ENCODE data around the gene FNDC3B. TPM values are rescaled to one million over a fixed set of nuclear protein-coding genes. Genes with fewer than 3 reads are reported as not detected.

FNDC3B gene
- total and polyA plus RNA-seq, 4 donors, result 23.3 to 74.2 (median 32.9) TPM

DNA sequence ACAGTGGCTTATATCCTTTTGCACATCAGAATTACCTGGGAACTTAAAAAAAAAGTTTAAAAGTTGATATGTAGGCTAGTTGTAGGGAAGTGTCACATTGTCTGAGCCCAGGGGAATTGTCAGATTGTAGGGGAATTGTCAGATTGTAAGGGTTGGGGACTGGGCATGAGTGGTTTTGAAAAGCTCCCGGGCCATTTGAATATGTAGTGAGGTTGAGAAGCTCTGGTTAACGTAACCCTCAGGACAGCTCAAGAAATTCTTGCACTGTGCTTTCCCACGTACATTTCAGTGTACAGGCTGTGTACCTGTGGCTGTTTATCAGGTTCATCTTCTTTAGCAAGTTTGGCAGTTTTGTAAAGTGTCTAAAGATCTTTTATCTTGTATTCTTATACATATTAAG is 107.0 kb downstream of the FNDC3B start (continued):
- TF ChIP-seq, protein P1, sequence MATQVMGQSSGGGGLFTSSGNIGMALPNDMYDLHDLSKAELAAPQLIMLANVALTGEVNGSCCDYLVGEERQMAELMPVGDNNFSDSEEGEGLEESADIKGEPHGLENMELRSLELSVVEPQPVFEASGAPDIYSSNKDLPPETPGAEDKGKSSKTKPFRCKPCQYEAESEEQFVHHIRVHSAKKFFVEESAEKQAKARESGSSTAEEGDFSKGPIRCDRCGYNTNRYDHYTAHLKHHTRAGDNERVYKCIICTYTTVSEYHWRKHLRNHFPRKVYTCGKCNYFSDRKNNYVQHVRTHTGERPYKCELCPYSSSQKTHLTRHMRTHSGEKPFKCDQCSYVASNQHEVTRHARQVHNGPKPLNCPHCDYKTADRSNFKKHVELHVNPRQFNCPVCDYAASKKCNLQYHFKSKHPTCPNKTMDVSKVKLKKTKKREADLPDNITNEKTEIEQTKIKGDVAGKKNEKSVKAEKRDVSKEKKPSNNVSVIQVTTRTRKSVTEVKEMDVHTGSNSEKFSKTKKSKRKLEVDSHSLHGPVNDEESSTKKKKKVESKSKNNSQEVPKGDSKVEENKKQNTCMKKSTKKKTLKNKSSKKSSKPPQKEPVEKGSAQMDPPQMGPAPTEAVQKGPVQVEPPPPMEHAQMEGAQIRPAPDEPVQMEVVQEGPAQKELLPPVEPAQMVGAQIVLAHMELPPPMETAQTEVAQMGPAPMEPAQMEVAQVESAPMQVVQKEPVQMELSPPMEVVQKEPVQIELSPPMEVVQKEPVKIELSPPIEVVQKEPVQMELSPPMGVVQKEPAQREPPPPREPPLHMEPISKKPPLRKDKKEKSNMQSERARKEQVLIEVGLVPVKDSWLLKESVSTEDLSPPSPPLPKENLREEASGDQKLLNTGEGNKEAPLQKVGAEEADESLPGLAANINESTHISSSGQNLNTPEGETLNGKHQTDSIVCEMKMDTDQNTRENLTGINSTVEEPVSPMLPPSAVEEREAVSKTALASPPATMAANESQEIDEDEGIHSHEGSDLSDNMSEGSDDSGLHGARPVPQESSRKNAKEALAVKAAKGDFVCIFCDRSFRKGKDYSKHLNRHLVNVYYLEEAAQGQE (IDR thresholded peaks at IDR 0.05), result no peak
- TF ChIP-seq, protein P2, sequence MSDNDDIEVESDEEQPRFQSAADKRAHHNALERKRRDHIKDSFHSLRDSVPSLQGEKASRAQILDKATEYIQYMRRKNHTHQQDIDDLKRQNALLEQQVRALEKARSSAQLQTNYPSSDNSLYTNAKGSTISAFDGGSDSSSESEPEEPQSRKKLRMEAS (IDR thresholded peaks at IDR 0.05), result no peak
- no peak for TF ChIP-seq EGR1 (IDR thresholded peaks at IDR 0.05; ENCODE audit: low read depth in 2 of 2)
- TF ChIP-seq RAD21 (IDR thresholded peaks at IDR 0.05), result no peak
- no peak for TF ChIP-seq NR2F2 (IDR thresholded peaks at IDR 0.05)
- no peak for TF ChIP-seq TAF1 (conservative IDR thresholded peaks at IDR 0.05)

DNA sequence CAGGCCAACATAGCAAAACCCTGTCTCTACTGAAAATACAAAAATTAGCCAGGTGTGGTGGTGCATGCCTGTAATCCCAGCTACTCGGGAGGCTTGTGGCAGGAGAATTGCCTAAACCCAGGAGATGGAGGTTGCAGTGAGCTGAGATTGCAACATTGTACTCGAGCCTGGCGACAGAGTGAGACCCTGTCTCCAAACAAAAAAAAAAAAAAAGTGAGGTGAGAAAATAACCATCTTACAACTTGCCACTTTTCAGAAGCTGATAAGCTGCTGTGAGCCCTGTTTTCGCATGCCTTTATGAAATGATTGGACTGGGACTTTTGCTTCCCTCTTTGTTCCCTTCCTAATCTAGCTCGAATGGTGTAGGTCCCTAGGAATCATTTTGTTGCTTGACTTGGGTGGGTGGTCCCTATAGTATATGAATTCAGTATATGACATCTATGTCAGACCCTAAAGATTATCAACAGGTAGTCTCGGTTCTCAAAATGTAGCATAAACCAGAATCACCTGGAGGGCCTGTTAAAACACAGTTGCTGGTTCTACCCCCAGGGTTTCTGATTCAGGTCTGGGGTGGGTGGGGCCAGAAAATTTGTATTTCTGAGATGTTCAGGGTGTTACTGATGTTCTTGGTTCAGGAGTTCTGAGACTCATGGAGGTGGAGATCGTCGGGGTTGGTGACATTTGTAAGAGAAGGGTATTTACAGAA is 107.9 kb downstream of the FNDC3B start:
- WGBS, result 86% methylated on average over 8 of the region's 8 CpGs
- H3K4me1 ChIP-seq (ENCODE audit: control insufficient read depth in 4 of 4, insufficient read depth in 4 of 4, low read length in 3 of 4), result peaks cover 2 to 13% (median 5%) of the 10 kb centered on the region in 4 donors
- no peak for TF ChIP-seq JUND (IDR thresholded peaks at IDR 0.05)
- TF ChIP-seq RAD21 (IDR thresholded peaks at IDR 0.05), result no peak
- TF ChIP-seq HNF4A (conservative IDR thresholded peaks at IDR 0.05), result no peak
- TF ChIP-seq, protein P3, sequence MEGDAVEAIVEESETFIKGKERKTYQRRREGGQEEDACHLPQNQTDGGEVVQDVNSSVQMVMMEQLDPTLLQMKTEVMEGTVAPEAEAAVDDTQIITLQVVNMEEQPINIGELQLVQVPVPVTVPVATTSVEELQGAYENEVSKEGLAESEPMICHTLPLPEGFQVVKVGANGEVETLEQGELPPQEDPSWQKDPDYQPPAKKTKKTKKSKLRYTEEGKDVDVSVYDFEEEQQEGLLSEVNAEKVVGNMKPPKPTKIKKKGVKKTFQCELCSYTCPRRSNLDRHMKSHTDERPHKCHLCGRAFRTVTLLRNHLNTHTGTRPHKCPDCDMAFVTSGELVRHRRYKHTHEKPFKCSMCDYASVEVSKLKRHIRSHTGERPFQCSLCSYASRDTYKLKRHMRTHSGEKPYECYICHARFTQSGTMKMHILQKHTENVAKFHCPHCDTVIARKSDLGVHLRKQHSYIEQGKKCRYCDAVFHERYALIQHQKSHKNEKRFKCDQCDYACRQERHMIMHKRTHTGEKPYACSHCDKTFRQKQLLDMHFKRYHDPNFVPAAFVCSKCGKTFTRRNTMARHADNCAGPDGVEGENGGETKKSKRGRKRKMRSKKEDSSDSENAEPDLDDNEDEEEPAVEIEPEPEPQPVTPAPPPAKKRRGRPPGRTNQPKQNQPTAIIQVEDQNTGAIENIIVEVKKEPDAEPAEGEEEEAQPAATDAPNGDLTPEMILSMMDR (IDR thresholded peaks at IDR 0.05; ENCODE audit: low read depth, low read length, missing input control), result no peak
- TF ChIP-seq EGR1 (IDR thresholded peaks at IDR 0.05; ENCODE audit: low read depth in 2 of 2), result no peak
- TF ChIP-seq, protein P4, sequence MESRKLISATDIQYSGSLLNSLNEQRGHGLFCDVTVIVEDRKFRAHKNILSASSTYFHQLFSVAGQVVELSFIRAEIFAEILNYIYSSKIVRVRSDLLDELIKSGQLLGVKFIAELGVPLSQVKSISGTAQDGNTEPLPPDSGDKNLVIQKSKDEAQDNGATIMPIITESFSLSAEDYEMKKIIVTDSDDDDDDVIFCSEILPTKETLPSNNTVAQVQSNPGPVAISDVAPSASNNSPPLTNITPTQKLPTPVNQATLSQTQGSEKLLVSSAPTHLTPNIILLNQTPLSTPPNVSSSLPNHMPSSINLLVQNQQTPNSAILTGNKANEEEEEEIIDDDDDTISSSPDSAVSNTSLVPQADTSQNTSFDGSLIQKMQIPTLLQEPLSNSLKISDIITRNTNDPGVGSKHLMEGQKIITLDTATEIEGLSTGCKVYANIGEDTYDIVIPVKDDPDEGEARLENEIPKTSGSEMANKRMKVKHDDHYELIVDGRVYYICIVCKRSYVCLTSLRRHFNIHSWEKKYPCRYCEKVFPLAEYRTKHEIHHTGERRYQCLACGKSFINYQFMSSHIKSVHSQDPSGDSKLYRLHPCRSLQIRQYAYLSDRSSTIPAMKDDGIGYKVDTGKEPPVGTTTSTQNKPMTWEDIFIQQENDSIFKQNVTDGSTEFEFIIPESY (IDR thresholded peaks at IDR 0.05), result no peak
- no peak for TF ChIP-seq NR2F2 (IDR thresholded peaks at IDR 0.05)
- TF ChIP-seq, protein P1 (IDR thresholded peaks at IDR 0.05), result no peak
- TF ChIP-seq, protein P2 (IDR thresholded peaks at IDR 0.05), result no peak
- TF ChIP-seq HNF4G (IDR thresholded peaks at IDR 0.05), result no peak
- TF ChIP-seq, protein P5, sequence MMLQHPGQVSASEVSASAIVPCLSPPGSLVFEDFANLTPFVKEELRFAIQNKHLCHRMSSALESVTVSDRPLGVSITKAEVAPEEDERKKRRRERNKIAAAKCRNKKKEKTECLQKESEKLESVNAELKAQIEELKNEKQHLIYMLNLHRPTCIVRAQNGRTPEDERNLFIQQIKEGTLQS (IDR thresholded peaks at IDR 0.05), result no peak
- no peak for TF ChIP-seq RXRA (IDR thresholded peaks at IDR 0.05)

More for the DNA sequence above, 107.9 kb downstream of the FNDC3B start:
- H3K36me3 ChIP-seq (ENCODE audit: control insufficient read depth in 4 of 4, insufficient read depth in 3 of 4, low read depth in 1 of 4, low read length in 3 of 4), result no peaks in the 10 kb centered on the region
- H3K27me3 ChIP-seq (ENCODE audit: control insufficient read depth in 4 of 4, insufficient read depth in 4 of 4, low read length in 3 of 4), result no peaks in the 10 kb centered on the region
- peak overlapping the region in 1 of 2 donors; percentile 19 for H3K27ac ChIP-seq (ENCODE audit: low read depth in 1 of 2, low read length in 2 of 2)
- no peak overlapping the region for H3K9ac ChIP-seq (ENCODE audit: low read depth in 1 of 2, low read length in 2 of 2)
- no peaks in the 10 kb centered on the region for H3K9me3 ChIP-seq (ENCODE audit: control insufficient read depth in 4 of 4, low read length in 3 of 4)
- no peak for DNase-seq (ENCODE audit: low spot score)
- no peak overlapping the region for H3K4me3 ChIP-seq (ENCODE audit: low read depth in 1 of 3, low read length in 3 of 3)

All from liver (tissue), 9 donors.